ENCODE results near the gene ARHGEF17. TPM values are rescaled to one million over a fixed set of nuclear protein-coding genes. Genes with fewer than 3 reads are reported as not detected.

Gene ARHGEF17
- total RNA-seq, 3 donors from 2014 or later (not counting 1 experiment from before 2014, with no cell fraction given): 0.02 to 0.88 (median 0.50) TPM

DNA sequence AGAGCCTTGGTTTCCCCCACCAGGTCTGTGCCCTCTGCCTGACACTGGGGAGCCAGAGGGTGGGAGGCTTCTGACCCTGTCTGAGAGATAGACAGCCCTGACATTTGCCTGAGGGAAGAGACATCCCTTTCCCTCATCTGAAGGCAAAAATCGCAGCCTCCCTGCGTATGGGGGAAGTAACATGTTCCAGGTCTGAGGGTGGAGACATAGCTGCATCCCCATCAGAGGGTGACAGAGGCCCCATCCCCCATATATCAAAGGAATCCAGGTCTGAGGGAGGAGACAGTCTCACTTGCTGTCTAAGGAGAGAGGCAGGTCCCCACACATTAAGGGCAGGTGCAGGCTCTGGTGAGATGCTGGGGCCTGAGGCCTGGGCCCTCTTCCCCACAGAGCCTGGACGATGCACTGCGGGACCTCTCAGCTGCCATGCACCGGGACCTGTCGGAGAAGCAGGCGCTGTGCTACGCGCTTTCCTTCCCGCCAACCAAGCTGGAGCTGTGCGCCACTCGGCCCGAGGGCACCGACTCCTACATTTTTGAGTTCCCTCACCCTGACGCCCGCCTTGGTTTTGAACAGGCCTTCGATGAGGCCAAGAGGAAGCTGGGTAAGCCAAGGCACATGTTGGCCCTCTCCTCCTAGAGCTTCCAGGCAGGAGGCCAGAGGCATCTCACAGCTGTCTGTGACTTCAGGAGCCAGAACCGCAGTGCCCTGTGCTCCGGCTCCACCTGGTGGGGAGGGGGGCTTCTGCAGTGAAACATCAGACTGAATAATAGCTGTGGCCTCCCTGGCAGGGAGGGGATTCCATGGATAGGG lies 52.1 kb downstream of the ARHGEF17 start:
- TF ChIP-seq, protein P1, sequence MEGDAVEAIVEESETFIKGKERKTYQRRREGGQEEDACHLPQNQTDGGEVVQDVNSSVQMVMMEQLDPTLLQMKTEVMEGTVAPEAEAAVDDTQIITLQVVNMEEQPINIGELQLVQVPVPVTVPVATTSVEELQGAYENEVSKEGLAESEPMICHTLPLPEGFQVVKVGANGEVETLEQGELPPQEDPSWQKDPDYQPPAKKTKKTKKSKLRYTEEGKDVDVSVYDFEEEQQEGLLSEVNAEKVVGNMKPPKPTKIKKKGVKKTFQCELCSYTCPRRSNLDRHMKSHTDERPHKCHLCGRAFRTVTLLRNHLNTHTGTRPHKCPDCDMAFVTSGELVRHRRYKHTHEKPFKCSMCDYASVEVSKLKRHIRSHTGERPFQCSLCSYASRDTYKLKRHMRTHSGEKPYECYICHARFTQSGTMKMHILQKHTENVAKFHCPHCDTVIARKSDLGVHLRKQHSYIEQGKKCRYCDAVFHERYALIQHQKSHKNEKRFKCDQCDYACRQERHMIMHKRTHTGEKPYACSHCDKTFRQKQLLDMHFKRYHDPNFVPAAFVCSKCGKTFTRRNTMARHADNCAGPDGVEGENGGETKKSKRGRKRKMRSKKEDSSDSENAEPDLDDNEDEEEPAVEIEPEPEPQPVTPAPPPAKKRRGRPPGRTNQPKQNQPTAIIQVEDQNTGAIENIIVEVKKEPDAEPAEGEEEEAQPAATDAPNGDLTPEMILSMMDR (IDR thresholded peaks at IDR 0.05): no peak
- peak in 2 of 3 donors; percentile 47 to 62 for ATAC-seq
- intact Hi-C loops (cut with micrococcal nuclease): no loop called here
- DNase-seq: peak in 1 of 2 donors; percentile 59
- WGBS (ENCODE audit: insufficient coverage): 94% methylated on average over 17 of the region's 19 CpGs
- H3K9me3 Mint-ChIP-seq: no peaks in the 10 kb centered on the region
- no peaks in the 10 kb centered on the region for H3K4me1 Mint-ChIP-seq
- H3K27ac Mint-ChIP-seq: no peak overlapping the region
- no peaks in the 10 kb centered on the region for H3K36me3 Mint-ChIP-seq
- Histone ChIP-seq H3K9me3 (ENCODE audit: control insufficient read depth, insufficient read depth, low read length) (no peaks in the 10 kb centered on the region), H3K27me3 (ENCODE audit: control insufficient read depth, insufficient read depth, low read length) (no peaks in the 10 kb centered on the region), H3K4me3 (ENCODE audit: low read length) (no peak overlapping the region), H3K36me3 (ENCODE audit: control insufficient read depth, insufficient read depth, low read length) (no peaks in the 10 kb centered on the region), H3K4me1 (ENCODE audit: control insufficient read depth, insufficient read depth, low read length) (peaks cover under 1% of the 10 kb centered on the region), H3K27ac (ENCODE audit: low read length) (no peak overlapping the region)
- no peak overlapping the region for H3K4me3 Mint-ChIP-seq
- no peaks in the 10 kb centered on the region for H3K27me3 Mint-ChIP-seq (ENCODE audit: low read depth in 2 of 2)

DNA sequence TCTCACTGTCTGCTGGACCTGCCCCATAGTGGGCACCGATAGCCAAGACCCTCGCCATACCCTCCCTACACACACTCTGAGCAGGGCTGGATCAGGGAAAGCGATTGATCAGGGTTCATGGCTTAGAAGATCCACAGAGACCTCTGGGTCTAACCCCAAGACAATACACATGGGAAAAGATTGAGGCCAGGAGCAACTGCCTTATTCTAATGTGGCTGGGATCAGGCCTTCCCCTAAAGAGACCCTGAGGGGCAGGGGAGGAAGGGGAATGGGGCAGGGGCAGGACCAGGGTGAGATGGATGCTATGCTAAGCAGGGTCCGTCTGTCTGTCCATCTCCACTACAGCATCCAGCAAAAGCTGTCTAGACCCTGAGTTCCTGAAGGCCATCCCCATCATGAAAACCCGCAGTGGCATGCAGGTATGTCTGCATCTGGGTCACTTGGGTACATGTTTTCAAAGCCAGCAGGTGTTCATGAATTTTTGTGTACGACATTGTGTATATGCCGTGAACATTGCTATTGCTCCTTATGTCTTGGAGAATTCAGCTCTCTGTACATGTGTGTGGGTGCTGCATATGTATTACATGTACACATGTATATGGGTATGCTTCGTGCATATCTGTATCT lies 52.8 kb downstream of the ARHGEF17 start:
- no peak for ATAC-seq
- DNase-seq: no peak
- no peaks in the 10 kb centered on the region for H3K9me3 ChIP-seq (ENCODE audit: control insufficient read depth, insufficient read depth, low read length)
- H3K27me3 Mint-ChIP-seq (ENCODE audit: low read depth in 2 of 2): no peaks in the 10 kb centered on the region
- TF ChIP-seq, protein P1 (IDR thresholded peaks at IDR 0.05): no peak
- WGBS (ENCODE audit: insufficient coverage): 91% methylated on average over 8 of the region's 8 CpGs
- H3K27me3 ChIP-seq (ENCODE audit: control insufficient read depth, insufficient read depth, low read length): no peaks in the 10 kb centered on the region
- no peaks in the 10 kb centered on the region for H3K9me3 Mint-ChIP-seq
- no peak overlapping the region for H3K27ac Mint-ChIP-seq
- H3K27ac ChIP-seq (ENCODE audit: low read length): no peak overlapping the region
- H3K4me1 ChIP-seq (ENCODE audit: control insufficient read depth, insufficient read depth, low read length): peaks cover 8% of the 10 kb centered on the region
- H3K4me1 Mint-ChIP-seq: peaks cover 4% of the 10 kb centered on the region in 2 donors
- no peaks in the 10 kb centered on the region for H3K36me3 Mint-ChIP-seq
- intact Hi-C loops (cut with micrococcal nuclease): no loop called here
- H3K36me3 ChIP-seq (ENCODE audit: control insufficient read depth, insufficient read depth, low read length): no peaks in the 10 kb centered on the region
- H3K4me3 Mint-ChIP-seq: no peak overlapping the region
- H3K4me3 ChIP-seq (ENCODE audit: low read length): no peak overlapping the region

GRCh38 chr11:73361953-73362776 lies 54.1 kb downstream of the ARHGEF17 start:
- DNase-seq (no peak), ATAC-seq (no peak)
- intact Hi-C loops (cut with micrococcal nuclease): no loop called here
- Histone ChIP-seq H3K4me3 (ENCODE audit: low read length) (no peak overlapping the region), H3K4me1 (ENCODE audit: control insufficient read depth, insufficient read depth, low read length) (peaks cover 20% of the 10 kb centered on the region), H3K9me3 (ENCODE audit: control insufficient read depth, insufficient read depth, low read length) (no peaks in the 10 kb centered on the region), H3K27me3 (ENCODE audit: control insufficient read depth, insufficient read depth, low read length) (no peaks in the 10 kb centered on the region), H3K27ac (ENCODE audit: low read length) (no peak overlapping the region), H3K36me3 (ENCODE audit: control insufficient read depth, insufficient read depth, low read length) (no peaks in the 10 kb centered on the region)
- H3K27ac Mint-ChIP-seq: peak overlapping the region in 1 of 2 donors; percentile 59
- H3K9me3 Mint-ChIP-seq: no peaks in the 10 kb centered on the region
- 93% methylated on average over 70 of the region's 70 CpGs for WGBS (ENCODE audit: insufficient coverage)
- H3K4me1 Mint-ChIP-seq: peaks cover 16% of the 10 kb centered on the region in 2 donors
- H3K36me3 Mint-ChIP-seq: no peaks in the 10 kb centered on the region
- no peak overlapping the region for H3K4me3 Mint-ChIP-seq
- H3K27me3 Mint-ChIP-seq (ENCODE audit: low read depth in 2 of 2): no peaks in the 10 kb centered on the region
- TF ChIP-seq, protein P1 (IDR thresholded peaks at IDR 0.05): no peak

All from natural killer cell (primary cell).